HG03460 (cell line): ENCODE measurements around the gene EIF3K.

ENCODE experiments used
- ATAC-seq: cut with Tn5 transposase; IDR thresholded peaks from one replicate; pipeline ENCODE4 v1.9.1; 2021; ENCODE audit not compliant: unreplicated experiment

Gene EIF3K

DNA sequence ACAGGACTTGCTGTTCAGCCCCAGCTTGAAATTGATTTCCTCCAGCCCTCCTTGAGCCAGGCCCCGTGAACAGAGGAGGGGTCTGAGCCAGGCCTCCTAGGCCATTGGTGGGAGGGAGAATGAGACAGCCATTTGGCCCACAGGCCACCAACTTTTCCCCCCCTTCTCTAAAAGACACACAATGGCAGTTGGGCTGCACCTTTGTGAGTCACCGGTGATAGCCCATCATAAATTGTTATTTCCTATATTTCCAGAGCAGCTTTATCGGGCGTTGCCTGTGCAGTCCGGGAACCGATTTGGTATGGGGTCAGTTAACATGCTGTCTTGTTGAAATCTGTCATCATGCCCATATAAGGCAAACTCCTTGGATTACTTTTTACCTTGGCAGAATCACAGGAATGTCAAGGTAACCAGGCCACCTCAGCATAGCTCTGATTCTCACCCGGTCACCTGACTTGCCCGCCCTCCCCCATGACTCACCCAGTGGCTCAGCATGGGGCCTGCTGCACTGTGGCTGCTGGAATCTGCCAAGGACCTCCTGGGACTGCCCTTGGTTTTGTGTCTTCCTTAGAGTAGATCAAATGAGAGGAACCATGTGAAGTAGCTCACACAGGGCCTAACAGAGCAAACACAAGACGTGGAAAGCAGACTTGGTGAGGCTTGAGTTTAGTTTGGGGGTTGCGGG, 64.5 kb downstream of the EIF3K start:
- ATAC-seq = no peak

- ATAC-seq = no peak
Measured at GRCh38 chr19:38684078-38684861, 65.3 kb downstream of the EIF3K start.

GRCh38 chr19:38684862-38685665, 66.1 kb downstream of the EIF3K start:
- ATAC-seq = no peak

DNA sequence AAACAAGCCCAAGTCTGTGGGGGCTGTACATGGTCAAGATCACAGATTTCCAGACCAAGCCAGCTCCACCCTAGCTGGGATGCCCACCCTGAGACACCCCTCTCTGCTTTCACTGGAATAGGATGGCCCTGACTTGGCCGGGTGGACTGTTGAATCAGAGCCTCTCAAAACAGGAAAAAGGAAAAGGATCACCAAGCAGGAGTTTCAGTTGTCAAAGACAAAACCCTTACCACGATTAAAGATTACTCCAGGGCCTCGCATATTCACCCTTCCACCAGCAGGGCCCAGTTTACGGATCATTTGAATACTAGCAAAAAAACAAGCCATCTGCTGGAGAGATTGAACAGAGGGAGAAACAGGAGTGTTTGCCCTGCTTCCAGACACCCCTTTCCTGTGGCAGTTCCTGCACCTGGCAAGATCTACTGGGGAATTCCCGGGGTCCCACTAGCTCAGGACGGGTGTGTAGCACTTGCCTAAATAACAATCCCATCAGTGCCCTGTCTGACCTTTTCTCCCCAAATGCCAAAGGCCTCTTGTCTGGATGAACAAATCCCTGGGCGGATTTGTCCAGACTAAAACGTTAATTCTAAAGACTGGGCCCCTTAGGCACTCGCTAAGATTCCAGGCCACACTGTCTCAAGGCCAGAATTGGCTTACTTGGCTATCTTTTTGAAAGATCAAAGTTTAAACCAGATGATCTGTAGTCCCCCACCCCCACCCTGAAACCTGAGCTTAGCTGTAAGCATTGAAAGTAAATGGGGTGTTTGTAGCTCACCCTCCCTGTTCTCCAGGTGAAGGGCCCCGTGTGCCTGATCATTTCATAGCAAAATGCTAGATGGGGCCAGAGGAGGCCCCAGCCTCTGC, 66.9 kb downstream of the EIF3K start:
- ATAC-seq = no peak

DNA sequence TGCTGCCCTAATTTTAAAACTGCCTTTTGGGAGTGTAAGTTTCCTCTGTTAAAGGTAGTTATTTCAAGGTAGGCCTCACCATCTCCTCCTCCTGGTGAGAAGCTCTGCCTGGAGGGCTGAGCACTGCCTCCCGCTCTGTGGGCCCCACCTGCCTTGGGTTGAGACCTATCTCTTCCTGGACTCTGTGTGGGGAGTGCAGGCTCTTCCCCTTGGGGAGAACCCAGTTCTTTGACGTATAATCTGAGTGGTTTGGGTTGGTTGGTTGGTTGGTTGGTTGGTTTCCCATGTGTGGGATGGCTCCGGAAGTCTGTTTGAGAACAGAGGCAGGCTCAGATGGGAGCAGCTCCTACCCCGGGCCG, 67.5 kb downstream of the EIF3K start:
- no peak for ATAC-seq
